ENCODE data around the gene GAPDH.

- TF ChIP-seq CTCF (IDR thresholded peaks at IDR 0.05; ENCODE audit: low read depth, low read length, poor library complexity, severe bottlenecking) (no peak), EZH2phosphoT487 (IDR thresholded peaks at IDR 0.05; ENCODE audit: borderline replicate concordance, low read length) (no peak)
Observed at GRCh38 chr12:6508087-6508486, 26.2 kb upstream of the GAPDH start.

All from DOHH2 (cell line).